Measurements from ENCODE around the gene TRIM42. TPM values are rescaled to one million over a fixed set of nuclear protein-coding genes. Genes with fewer than 3 reads are reported as not detected.

The TRIM42 gene
- total RNA-seq = not detected

DNA sequence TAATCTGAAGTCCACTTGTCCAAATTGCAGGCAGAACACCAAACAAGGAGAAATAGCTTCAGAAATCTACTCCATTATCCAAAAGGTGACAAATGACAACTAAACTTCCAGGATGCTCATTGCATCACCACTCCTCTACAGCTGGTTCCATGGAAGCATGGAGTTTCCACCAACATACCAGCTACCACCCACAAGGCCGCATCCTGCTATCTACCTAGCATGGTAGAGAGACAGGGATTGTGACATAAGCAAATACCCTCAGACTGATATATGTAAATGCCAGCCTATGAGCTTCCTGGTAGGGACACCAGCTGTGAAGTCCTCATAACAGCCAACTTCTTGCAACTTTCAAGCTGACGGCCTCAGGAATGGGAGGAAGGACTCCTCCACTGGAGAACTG is at the start of gene TRIM42:
Gene TRIM42 (plus strand): TSS at position 301 of the 400 bp plus-strand sequence. CDS start 166 bp downstream, outside the sequence.
- Histone ChIP-seq H3K27ac (no peak within 1 kb of the TSS), H3K27me3 (no peaks in the 10 kb centered on the region), H3K36me3 (no peaks in the 10 kb centered on the region), H3K4me3 (no peak within 1 kb of the TSS), H3K4me1 (no peaks in the 10 kb centered on the region), H3K9me3 (no peaks in the 10 kb centered on the region)
- no peak for TF ChIP-seq POLR2AphosphoS5 (IDR thresholded peaks at IDR 0.05; ENCODE audit: insufficient read depth in 1 of 2, low read depth in 1 of 2)
- TF ChIP-seq, protein P1, sequence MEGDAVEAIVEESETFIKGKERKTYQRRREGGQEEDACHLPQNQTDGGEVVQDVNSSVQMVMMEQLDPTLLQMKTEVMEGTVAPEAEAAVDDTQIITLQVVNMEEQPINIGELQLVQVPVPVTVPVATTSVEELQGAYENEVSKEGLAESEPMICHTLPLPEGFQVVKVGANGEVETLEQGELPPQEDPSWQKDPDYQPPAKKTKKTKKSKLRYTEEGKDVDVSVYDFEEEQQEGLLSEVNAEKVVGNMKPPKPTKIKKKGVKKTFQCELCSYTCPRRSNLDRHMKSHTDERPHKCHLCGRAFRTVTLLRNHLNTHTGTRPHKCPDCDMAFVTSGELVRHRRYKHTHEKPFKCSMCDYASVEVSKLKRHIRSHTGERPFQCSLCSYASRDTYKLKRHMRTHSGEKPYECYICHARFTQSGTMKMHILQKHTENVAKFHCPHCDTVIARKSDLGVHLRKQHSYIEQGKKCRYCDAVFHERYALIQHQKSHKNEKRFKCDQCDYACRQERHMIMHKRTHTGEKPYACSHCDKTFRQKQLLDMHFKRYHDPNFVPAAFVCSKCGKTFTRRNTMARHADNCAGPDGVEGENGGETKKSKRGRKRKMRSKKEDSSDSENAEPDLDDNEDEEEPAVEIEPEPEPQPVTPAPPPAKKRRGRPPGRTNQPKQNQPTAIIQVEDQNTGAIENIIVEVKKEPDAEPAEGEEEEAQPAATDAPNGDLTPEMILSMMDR (IDR thresholded peaks at IDR 0.05) = no peak
- TF ChIP-seq POLR2A (IDR thresholded peaks at IDR 0.05) = no peak
- DNase-seq (ENCODE audit: extremely low spot score in 2 of 2) = no peak
- intact Hi-C loops (cut with DNase I) = no loop called here

DNA sequence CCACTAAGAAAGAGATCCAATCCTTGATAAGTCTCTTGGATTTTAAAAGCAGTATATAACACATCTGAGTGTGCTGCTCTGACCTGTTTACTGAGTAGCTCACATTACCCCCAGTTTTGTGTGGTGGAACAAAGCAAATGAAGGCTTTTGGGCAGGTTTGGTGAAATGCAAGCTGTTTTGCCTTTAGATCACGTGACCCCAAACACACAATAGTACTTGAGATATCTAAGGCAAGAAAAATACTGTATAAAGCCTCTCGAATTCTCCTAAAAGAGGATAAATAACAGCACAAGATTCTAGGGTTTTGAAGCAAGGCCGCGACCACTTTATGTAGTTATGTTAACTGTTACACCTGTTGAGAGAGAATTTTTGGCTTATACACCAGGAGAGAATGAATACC is 49.3 kb upstream of the TRIM42 start:
- Histone ChIP-seq H3K4me1 (no peaks in the 10 kb centered on the region), H3K9me3 (no peaks in the 10 kb centered on the region), H3K27me3 (no peaks in the 10 kb centered on the region), H3K4me3 (no peak overlapping the region), H3K36me3 (no peaks in the 10 kb centered on the region), H3K27ac (no peak overlapping the region)
- no peak for DNase-seq (ENCODE audit: extremely low spot score in 2 of 2)
- intact Hi-C loops (cut with DNase I) = no loop called here
- TF ChIP-seq POLR2AphosphoS5 (IDR thresholded peaks at IDR 0.05; ENCODE audit: insufficient read depth in 1 of 2, low read depth in 1 of 2) (no peak), POLR2A (IDR thresholded peaks at IDR 0.05) (no peak)
- TF ChIP-seq, protein P1 (IDR thresholded peaks at IDR 0.05) = no peak

GRCh38 chr3:140629357-140630137 is 48.3 kb upstream of the TRIM42 start:
- H3K4me1 ChIP-seq = no peaks in the 10 kb centered on the region
- DNase-seq (ENCODE audit: extremely low spot score in 2 of 2) = no peak
- H3K36me3 ChIP-seq = no peaks in the 10 kb centered on the region
- no peaks in the 10 kb centered on the region for H3K9me3 ChIP-seq
- no peak overlapping the region for H3K27ac ChIP-seq
- intact Hi-C loops (cut with DNase I) = no loop called here
- TF ChIP-seq POLR2AphosphoS5 (IDR thresholded peaks at IDR 0.05; ENCODE audit: insufficient read depth in 1 of 2, low read depth in 1 of 2) (no peak), POLR2A (IDR thresholded peaks at IDR 0.05) (no peak)
- TF ChIP-seq, protein P1 (IDR thresholded peaks at IDR 0.05) = no peak
- no peak overlapping the region for H3K4me3 ChIP-seq
- H3K27me3 ChIP-seq = no peaks in the 10 kb centered on the region

DNA sequence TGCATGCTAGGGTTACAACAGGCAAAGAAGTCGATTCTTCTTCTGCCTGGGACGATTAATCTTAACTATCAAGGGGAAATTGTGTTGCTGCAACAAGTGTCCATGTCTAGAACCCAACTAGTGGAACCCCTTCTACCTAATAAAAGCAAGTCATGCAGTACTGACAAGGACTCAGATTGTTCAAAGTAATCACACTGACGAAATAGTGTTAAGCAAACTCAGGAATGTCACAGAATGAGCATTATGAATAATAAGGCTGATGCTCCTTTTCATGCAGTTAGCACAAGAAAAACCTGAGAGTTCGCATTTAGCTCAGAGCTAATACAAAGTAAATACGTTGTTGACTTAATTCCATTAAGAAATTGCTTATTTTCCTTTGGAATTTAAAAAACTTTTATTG is 47.5 kb upstream of the TRIM42 start:
- no peaks in the 10 kb centered on the region for H3K36me3 ChIP-seq
- no peak for DNase-seq (ENCODE audit: extremely low spot score in 2 of 2)
- H3K4me1 ChIP-seq = no peaks in the 10 kb centered on the region
- H3K4me3 ChIP-seq = no peak overlapping the region
- intact Hi-C loops (cut with DNase I) = no loop called here
- no peaks in the 10 kb centered on the region for H3K9me3 ChIP-seq
- no peaks in the 10 kb centered on the region for H3K27me3 ChIP-seq
- no peak overlapping the region for H3K27ac ChIP-seq
- TF ChIP-seq, protein P1 (IDR thresholded peaks at IDR 0.05) = no peak
- no peak for TF ChIP-seq POLR2AphosphoS5 (IDR thresholded peaks at IDR 0.05; ENCODE audit: insufficient read depth in 1 of 2, low read depth in 1 of 2)
- no peak for TF ChIP-seq POLR2A (IDR thresholded peaks at IDR 0.05)

GRCh38 chr3:140630866-140631265 is 47.0 kb upstream of the TRIM42 start:
- intact Hi-C loops (cut with DNase I) = no loop called here
- TF ChIP-seq POLR2AphosphoS5 (IDR thresholded peaks at IDR 0.05; ENCODE audit: insufficient read depth in 1 of 2, low read depth in 1 of 2) (no peak), POLR2A (IDR thresholded peaks at IDR 0.05) (no peak)
- TF ChIP-seq, protein P1 (IDR thresholded peaks at IDR 0.05) = no peak
- Histone ChIP-seq H3K9me3 (no peaks in the 10 kb centered on the region), H3K4me1 (no peaks in the 10 kb centered on the region), H3K36me3 (no peaks in the 10 kb centered on the region), H3K27ac (no peak overlapping the region), H3K27me3 (no peaks in the 10 kb centered on the region), H3K4me3 (no peak overlapping the region)
- no peak for DNase-seq (ENCODE audit: extremely low spot score in 2 of 2)
